ENCODE data around the gene WIZ.
A peak's percentile ranks its signal among the peaks of the same experiment; 100 is the strongest.

The WIZ gene

DNA sequence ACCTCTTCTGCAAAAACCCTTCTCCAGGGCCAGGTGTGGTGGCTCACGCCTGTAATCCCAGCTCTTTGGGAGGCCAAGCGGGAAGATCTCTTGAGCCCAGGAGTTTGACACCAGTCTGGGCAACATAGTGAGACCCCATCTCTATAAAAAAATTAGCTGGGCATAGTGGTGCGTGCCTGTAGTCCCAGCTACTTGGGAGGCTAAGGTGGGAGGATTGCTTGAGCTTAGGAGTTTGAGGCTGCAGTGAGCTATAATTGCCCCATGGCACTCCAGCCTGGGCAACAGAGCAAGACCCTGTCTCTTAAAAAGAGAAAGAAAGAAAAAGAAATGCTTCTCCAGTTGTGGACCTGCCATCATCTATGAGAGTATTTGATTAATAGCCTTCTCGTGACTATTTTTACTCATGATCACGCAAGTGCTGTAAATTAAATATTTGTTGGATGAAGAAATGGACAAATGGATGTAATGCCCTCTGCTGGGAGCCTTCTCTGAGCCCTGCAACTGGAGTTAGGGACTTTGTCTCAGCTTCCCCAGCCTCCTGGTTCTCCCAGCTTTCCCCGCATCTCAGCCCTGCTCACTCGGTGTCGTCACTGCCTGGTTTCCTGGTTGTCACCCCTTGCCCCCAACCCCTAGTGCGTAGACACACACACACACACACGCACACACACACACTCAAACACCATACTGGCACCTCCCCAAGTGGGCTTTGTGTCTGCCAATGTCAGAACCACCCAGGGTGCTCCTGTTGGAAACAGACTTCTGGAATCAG is 12.2 kb downstream of the WIZ start (continued):
- TF ChIP-seq, protein P1, sequence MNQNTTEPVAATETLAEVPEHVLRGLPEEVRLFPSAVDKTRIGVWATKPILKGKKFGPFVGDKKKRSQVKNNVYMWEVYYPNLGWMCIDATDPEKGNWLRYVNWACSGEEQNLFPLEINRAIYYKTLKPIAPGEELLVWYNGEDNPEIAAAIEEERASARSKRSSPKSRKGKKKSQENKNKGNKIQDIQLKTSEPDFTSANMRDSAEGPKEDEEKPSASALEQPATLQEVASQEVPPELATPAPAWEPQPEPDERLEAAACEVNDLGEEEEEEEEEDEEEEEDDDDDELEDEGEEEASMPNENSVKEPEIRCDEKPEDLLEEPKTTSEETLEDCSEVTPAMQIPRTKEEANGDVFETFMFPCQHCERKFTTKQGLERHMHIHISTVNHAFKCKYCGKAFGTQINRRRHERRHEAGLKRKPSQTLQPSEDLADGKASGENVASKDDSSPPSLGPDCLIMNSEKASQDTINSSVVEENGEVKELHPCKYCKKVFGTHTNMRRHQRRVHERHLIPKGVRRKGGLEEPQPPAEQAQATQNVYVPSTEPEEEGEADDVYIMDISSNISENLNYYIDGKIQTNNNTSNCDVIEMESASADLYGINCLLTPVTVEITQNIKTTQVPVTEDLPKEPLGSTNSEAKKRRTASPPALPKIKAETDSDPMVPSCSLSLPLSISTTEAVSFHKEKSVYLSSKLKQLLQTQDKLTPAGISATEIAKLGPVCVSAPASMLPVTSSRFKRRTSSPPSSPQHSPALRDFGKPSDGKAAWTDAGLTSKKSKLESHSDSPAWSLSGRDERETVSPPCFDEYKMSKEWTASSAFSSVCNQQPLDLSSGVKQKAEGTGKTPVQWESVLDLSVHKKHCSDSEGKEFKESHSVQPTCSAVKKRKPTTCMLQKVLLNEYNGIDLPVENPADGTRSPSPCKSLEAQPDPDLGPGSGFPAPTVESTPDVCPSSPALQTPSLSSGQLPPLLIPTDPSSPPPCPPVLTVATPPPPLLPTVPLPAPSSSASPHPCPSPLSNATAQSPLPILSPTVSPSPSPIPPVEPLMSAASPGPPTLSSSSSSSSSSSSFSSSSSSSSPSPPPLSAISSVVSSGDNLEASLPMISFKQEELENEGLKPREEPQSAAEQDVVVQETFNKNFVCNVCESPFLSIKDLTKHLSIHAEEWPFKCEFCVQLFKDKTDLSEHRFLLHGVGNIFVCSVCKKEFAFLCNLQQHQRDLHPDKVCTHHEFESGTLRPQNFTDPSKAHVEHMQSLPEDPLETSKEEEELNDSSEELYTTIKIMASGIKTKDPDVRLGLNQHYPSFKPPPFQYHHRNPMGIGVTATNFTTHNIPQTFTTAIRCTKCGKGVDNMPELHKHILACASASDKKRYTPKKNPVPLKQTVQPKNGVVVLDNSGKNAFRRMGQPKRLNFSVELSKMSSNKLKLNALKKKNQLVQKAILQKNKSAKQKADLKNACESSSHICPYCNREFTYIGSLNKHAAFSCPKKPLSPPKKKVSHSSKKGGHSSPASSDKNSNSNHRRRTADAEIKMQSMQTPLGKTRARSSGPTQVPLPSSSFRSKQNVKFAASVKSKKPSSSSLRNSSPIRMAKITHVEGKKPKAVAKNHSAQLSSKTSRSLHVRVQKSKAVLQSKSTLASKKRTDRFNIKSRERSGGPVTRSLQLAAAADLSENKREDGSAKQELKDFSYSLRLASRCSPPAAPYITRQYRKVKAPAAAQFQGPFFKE (tag by site-specific recombination; IDR thresholded peaks at IDR 0.05; ENCODE audit: borderline replicate concordance) = no peak
- TF ChIP-seq ZNF140 (tag by site-specific recombination; IDR thresholded peaks at IDR 0.05) = no peak
- no peak for TF ChIP-seq SALL2 (tag by site-specific recombination; IDR thresholded peaks at IDR 0.05; ENCODE audit: borderline replicate concordance)
- TF ChIP-seq, protein P2, sequence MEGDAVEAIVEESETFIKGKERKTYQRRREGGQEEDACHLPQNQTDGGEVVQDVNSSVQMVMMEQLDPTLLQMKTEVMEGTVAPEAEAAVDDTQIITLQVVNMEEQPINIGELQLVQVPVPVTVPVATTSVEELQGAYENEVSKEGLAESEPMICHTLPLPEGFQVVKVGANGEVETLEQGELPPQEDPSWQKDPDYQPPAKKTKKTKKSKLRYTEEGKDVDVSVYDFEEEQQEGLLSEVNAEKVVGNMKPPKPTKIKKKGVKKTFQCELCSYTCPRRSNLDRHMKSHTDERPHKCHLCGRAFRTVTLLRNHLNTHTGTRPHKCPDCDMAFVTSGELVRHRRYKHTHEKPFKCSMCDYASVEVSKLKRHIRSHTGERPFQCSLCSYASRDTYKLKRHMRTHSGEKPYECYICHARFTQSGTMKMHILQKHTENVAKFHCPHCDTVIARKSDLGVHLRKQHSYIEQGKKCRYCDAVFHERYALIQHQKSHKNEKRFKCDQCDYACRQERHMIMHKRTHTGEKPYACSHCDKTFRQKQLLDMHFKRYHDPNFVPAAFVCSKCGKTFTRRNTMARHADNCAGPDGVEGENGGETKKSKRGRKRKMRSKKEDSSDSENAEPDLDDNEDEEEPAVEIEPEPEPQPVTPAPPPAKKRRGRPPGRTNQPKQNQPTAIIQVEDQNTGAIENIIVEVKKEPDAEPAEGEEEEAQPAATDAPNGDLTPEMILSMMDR (tag by site-specific recombination; IDR thresholded peaks at IDR 0.05) = peak; percentile 52
- 0 out of 2 replicates have a peak, but pooled peaks have one; percentile 32 for TF ChIP-seq ZBTB48 (tag by site-specific recombination; IDR thresholded peaks at IDR 0.05)
- TF ChIP-seq ZIC2 (tag by site-specific recombination; IDR thresholded peaks at IDR 0.05) = peak; percentile 44
- TF ChIP-seq, protein P3, sequence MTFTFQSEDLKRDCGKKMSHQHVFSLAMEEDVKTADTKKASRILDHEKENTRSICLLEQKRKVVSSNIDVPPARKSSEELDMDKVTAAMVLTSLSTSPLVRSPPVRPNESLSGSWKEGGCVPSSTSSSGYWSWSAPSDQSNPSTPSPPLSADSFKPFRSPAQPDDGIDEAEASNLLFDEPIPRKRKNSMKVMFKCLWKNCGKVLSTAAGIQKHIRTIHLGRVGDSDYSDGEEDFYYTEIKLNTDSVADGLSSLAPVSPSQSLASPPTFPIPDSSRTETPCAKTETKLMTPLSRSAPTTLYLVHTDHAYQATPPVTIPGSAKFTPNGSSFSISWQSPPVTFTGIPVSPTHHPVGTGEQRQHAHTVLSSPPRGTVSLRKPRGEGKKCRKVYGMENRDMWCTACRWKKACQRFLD (tag by site-specific recombination; IDR thresholded peaks at IDR 0.05) = no peak
- TF ChIP-seq, protein P4, sequence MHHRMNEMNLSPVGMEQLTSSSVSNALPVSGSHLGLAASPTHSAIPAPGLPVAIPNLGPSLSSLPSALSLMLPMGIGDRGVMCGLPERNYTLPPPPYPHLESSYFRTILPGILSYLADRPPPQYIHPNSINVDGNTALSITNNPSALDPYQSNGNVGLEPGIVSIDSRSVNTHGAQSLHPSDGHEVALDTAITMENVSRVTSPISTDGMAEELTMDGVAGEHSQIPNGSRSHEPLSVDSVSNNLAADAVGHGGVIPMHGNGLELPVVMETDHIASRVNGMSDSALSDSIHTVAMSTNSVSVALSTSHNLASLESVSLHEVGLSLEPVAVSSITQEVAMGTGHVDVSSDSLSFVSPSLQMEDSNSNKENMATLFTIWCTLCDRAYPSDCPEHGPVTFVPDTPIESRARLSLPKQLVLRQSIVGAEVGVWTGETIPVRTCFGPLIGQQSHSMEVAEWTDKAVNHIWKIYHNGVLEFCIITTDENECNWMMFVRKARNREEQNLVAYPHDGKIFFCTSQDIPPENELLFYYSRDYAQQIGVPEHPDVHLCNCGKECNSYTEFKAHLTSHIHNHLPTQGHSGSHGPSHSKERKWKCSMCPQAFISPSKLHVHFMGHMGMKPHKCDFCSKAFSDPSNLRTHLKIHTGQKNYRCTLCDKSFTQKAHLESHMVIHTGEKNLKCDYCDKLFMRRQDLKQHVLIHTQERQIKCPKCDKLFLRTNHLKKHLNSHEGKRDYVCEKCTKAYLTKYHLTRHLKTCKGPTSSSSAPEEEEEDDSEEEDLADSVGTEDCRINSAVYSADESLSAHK (tag by site-specific recombination; IDR thresholded peaks at IDR 0.05) = no peak
- TF ChIP-seq ZNF121 (tag by site-specific recombination; IDR thresholded peaks at IDR 0.05) = peak; percentile 96
- no peak for TF ChIP-seq ZNF473 (tag by site-specific recombination; IDR thresholded peaks at IDR 0.05)
- TF ChIP-seq, protein P5, sequence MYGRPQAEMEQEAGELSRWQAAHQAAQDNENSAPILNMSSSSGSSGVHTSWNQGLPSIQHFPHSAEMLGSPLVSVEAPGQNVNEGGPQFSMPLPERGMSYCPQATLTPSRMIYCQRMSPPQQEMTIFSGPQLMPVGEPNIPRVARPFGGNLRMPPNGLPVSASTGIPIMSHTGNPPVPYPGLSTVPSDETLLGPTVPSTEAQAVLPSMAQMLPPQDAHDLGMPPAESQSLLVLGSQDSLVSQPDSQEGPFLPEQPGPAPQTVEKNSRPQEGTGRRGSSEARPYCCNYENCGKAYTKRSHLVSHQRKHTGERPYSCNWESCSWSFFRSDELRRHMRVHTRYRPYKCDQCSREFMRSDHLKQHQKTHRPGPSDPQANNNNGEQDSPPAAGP (tag by site-specific recombination; IDR thresholded peaks at IDR 0.05) = no peak
- TF ChIP-seq, protein P6, sequence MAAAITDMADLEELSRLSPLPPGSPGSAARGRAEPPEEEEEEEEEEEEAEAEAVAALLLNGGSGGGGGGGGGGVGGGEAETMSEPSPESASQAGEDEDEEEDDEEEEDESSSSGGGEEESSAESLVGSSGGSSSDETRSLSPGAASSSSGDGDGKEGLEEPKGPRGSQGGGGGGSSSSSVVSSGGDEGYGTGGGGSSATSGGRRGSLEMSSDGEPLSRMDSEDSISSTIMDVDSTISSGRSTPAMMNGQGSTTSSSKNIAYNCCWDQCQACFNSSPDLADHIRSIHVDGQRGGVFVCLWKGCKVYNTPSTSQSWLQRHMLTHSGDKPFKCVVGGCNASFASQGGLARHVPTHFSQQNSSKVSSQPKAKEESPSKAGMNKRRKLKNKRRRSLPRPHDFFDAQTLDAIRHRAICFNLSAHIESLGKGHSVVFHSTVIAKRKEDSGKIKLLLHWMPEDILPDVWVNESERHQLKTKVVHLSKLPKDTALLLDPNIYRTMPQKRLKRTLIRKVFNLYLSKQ (tag by site-specific recombination; IDR thresholded peaks at IDR 0.05; ENCODE audit: borderline replicate concordance) = no peak
- TF ChIP-seq, protein P7, sequence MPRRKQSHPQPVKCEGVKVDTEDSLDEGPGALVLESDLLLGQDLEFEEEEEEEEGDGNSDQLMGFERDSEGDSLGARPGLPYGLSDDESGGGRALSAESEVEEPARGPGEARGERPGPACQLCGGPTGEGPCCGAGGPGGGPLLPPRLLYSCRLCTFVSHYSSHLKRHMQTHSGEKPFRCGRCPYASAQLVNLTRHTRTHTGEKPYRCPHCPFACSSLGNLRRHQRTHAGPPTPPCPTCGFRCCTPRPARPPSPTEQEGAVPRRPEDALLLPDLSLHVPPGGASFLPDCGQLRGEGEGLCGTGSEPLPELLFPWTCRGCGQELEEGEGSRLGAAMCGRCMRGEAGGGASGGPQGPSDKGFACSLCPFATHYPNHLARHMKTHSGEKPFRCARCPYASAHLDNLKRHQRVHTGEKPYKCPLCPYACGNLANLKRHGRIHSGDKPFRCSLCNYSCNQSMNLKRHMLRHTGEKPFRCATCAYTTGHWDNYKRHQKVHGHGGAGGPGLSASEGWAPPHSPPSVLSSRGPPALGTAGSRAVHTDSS (tag by site-specific recombination; IDR thresholded peaks at IDR 0.05) = no peak
- no peak for TF ChIP-seq ZNF658 (tag by site-specific recombination; IDR thresholded peaks at IDR 0.05)

Data from HEK293 (cell line).